DOHH2 (cell line): ENCODE results near the gene MRPL58.
"Not testable (repeated sequence)": the region's sequence is repeated elsewhere in the genome, so short reads cannot be mapped to it uniquely, and the experiment has no call there.

Experiments used
- H3F3A ChIP-seq: fragments of 200-600 bp; sonication (generic), shearing (Covaris generic); 2 replicates; pipeline ENCODE4 v1.6.0; 2016; ENCODE audit warnings: antibody characterized with exemption, mild to moderate bottlenecking; ENCODE audit not compliant: control insufficient read depth, insufficient read depth
- H3K27ac ChIP-seq: fragments of 200-600 bp; sonication (generic); 2 replicates; pipeline ENCODE4 v1.5.1; 2014; ENCODE audit warnings: low read depth, mild to moderate bottlenecking, low read length, moderate library complexity
- H3K27me3 ChIP-seq: fragments of 200-600 bp; sonication (generic); 2 replicates; pipeline ENCODE4 v1.6.1; 2014; ENCODE audit warnings: mild to moderate bottlenecking, low read length, mixed read lengths; ENCODE audit not compliant: control insufficient read depth
- H3K36me3 ChIP-seq: fragments of 200-600 bp; sonication (generic); 2 replicates; pipeline ENCODE4 v1.6.1; 2014; ENCODE audit warnings: mild to moderate bottlenecking, low read length, moderate library complexity, mixed read lengths; ENCODE audit not compliant: control insufficient read depth
- H3K4me1 ChIP-seq: fragments of 200-600 bp; sonication (generic); 2 replicates; pipeline ENCODE4 v1.6.1; 2014; ENCODE audit warnings: mild to moderate bottlenecking, low read length, mixed read lengths; ENCODE audit not compliant: control insufficient read depth
- H3K4me2 ChIP-seq: fragments of 200-600 bp; sonication (generic); 2 replicates; pipeline ENCODE4 v1.6.0; 2014; ENCODE audit warnings: mild to moderate bottlenecking, low read length, moderate library complexity
- H3K4me3 ChIP-seq: fragments of 200-600 bp; sonication (generic); 2 replicates; pipeline ENCODE4 v1.5.1; 2014; ENCODE audit warnings: mild to moderate bottlenecking, low read length, mixed read lengths
- H3K79me2 ChIP-seq: fragments of 200-600 bp; sonication (generic); 2 replicates; pipeline ENCODE4 v1.6.1; 2014; ENCODE audit warnings: mild to moderate bottlenecking, low read length, mixed read lengths; ENCODE audit not compliant: control insufficient read depth
- H3K9me2 ChIP-seq: fragments of 200-600 bp; sonication (generic); replicated peaks from 2 replicates; pipeline ENCODE4 v1.6.1; 2014; ENCODE audit warnings: mild to moderate bottlenecking, low read length, mixed read lengths; ENCODE audit not compliant: control insufficient read depth
- H3K9me3 ChIP-seq: fragments of 200-600 bp; sonication (generic); 2 replicates; pipeline ENCODE4 v1.6.1; 2014; ENCODE audit warnings: antibody characterized with exemption, low read length, mixed read lengths; ENCODE audit not compliant: control insufficient read depth, insufficient read depth
- H4K20me1 ChIP-seq: fragments of 200-600 bp; sonication (generic); 2 replicates; pipeline ENCODE4 v1.6.0; 2014; ENCODE audit warnings: low read depth, mild to moderate bottlenecking, antibody characterized with exemption, low read length, moderate library complexity; ENCODE audit not compliant: control insufficient read depth, insufficient read depth
- EZH2phosphoT487 ChIP-seq: fragments of 200-600 bp; sonication (generic); IDR thresholded peaks from 2 replicates; pipeline ENCODE4 v1.6.1; 2017; ENCODE audit warnings: borderline replicate concordance, mild to moderate bottlenecking, antibody characterized with exemption, low read length, moderate library complexity, mixed read lengths
- TF ChIP-seq, protein P1 (sequence below): fragments of 200-600 bp; sonication (generic); IDR thresholded peaks from one replicate; pipeline ENCODE4 v1.5.1; 2014; ENCODE audit warnings: antibody characterized with exemption, mild to moderate bottlenecking, low read depth, low read length; ENCODE audit not compliant: poor library complexity, severe bottlenecking

Gene MRPL58

DNA sequence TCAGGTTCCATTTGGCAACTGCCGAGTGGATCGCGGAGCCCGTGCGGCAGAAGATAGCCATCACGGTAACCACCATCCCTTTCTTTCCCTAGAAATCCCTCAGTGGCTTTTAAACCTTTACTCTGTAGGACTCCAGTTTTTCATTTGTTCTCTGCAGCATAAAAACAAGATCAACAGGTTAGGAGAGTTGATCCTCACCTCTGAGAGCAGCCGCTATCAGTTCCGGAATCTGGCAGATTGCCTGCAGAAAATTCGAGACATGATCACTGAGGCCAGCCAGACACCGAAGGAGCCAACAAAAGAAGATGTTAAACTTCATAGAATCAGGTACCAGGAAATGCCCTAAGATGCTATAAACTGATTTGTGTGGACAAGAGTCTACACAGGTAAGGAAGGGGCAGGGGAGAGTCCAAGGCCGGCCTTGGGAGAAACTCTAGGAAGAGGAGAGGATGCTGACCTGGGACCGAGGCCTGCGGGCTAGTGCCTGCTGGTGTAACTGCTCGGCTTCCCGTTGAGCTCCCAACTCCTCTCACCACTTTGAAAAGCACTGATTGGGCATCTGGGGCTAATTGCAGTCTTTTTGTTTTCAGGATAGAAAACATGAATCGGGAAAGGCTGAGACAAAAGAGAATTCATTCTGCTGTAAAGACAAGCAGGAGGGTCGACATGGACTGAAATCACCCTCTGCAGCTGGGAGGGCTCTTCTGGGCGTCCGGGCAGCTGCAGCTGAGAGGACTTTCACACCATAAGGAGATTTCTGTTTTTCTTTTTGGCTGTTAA is 8.1 kb downstream of the MRPL58 start:
- Histone ChIP-seq H3K4me2 (no peak overlapping the region), H3K9me2 (no peaks in the 10 kb centered on the region), H3K79me2 (peaks cover 9% of the 10 kb centered on the region), H4K20me1 (no peaks in the 10 kb centered on the region), H3K4me3 (no peak overlapping the region), H3K27me3 (no peaks in the 10 kb centered on the region), H3K4me1 (no peaks in the 10 kb centered on the region), H3K36me3 (peaks cover 49% of the 10 kb centered on the region), H3F3A (no peaks in the 10 kb centered on the region), H3K27ac (no peak overlapping the region), H3K9me3 (peaks cover 4% of the 10 kb centered on the region; the same call in 1 of the 2 replicates)
- TF ChIP-seq, protein P1, sequence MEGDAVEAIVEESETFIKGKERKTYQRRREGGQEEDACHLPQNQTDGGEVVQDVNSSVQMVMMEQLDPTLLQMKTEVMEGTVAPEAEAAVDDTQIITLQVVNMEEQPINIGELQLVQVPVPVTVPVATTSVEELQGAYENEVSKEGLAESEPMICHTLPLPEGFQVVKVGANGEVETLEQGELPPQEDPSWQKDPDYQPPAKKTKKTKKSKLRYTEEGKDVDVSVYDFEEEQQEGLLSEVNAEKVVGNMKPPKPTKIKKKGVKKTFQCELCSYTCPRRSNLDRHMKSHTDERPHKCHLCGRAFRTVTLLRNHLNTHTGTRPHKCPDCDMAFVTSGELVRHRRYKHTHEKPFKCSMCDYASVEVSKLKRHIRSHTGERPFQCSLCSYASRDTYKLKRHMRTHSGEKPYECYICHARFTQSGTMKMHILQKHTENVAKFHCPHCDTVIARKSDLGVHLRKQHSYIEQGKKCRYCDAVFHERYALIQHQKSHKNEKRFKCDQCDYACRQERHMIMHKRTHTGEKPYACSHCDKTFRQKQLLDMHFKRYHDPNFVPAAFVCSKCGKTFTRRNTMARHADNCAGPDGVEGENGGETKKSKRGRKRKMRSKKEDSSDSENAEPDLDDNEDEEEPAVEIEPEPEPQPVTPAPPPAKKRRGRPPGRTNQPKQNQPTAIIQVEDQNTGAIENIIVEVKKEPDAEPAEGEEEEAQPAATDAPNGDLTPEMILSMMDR: no peak
- TF ChIP-seq EZH2phosphoT487: no peak

DNA sequence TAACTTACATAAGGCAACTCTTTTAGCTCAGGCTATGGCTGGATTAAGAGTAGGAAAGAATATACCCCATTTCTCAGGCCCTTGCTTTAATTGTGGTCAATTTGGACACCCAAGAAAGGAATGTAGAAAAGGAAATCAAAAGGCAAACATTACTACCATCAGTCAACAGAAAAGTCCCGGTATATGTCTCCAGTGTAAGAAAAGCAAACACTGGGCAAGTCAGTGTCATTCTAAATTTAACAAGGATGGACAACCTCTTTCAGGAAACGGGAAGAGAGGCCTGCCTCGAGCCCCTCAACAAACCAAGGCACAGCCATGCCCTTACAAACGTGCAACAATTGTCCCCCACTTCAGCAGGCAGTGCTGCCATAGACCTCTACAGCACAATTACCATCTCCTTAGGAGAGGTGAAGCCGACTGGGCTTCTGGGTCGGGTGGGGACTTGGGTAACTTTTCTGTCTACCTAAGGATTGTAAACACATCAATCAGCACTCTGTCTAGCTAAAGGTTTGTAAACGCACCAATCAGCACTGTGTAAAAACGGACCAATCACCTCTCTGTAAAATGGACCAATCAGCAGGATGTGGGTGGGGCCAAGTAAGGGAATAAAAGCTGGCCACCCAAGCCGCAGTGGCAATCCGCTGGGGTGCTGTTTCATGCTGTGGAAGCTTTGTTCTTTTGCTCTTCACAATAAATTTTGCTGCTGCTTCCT is 12.4 kb downstream of the MRPL58 start:
- no peaks in the 10 kb centered on the region for H3K9me2 ChIP-seq
- H3K4me3 ChIP-seq: no peak overlapping the region
- no peaks in the 10 kb centered on the region for H4K20me1 ChIP-seq
- no peaks in the 10 kb centered on the region for H3F3A ChIP-seq
- H3K27ac ChIP-seq: no peak overlapping the region
- peaks cover 31% of the 10 kb centered on the region for H3K36me3 ChIP-seq
- no peak for TF ChIP-seq EZH2phosphoT487
- TF ChIP-seq, protein P1: no peak
- H3K4me1 ChIP-seq: no peaks in the 10 kb centered on the region
- no peaks in the 10 kb centered on the region for H3K27me3 ChIP-seq
- no peak overlapping the region for H3K4me2 ChIP-seq
- H3K79me2 ChIP-seq: no peaks in the 10 kb centered on the region
- H3K9me3 ChIP-seq: peaks cover 4% of the 10 kb centered on the region; the same call in 1 of the 2 replicates

DNA sequence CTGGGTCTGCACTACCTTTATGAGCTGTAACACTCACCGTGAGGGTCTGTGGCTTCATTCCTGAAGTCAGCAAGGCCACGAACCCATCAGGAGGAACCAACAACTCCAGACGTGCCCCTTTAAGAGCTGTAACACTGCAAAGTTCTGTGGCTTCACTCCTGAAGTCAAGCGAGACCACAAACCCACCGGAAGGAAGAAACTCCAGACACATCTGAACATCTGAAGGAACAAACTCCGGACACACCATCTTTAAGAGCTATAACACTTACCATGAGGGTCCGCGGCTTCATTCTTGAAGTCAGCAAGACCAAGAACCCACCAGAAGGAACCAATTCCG is 12.9 kb downstream of the MRPL58 start:
- H3K79me2 ChIP-seq, H3K9me2 ChIP-seq, H3K4me1 ChIP-seq, H4K20me1 ChIP-seq, H3K4me2 ChIP-seq, H3K27me3 ChIP-seq, H3K27ac ChIP-seq, H3K9me3 ChIP-seq, H3K4me3 ChIP-seq, H3F3A ChIP-seq: not testable (repeated sequence)
- peaks cover 26% of the 10 kb centered on the region for H3K36me3 ChIP-seq

DNA sequence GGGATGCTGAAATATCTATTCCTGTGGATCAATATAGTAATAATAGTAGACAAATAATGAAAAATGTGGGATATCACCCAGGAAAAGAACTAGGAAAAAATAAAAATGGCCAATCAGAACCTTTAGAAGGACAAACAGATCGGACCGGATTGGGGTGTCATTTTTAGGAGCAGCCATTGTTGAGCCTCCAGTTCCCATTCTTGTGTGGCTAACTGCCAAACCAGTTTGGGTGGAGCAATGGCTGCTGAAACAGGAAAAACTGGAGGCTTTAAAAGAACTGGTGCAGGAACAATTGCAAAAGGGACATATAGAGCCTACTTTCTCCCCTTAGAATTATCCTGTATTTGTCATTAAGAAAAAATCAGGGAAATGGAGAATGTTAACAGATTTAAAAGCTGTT is 14.2 kb downstream of the MRPL58 start:
- not testable (repeated sequence) for H3K79me2 ChIP-seq, H3K9me3 ChIP-seq, H3K9me2 ChIP-seq, H3K4me1 ChIP-seq, H3K4me2 ChIP-seq, H3K27ac ChIP-seq, H3K4me3 ChIP-seq, H3K27me3 ChIP-seq, H3F3A ChIP-seq, H4K20me1 ChIP-seq
- H3K36me3 ChIP-seq: peaks cover 13% of the 10 kb centered on the region
